WI38 (cell line): ENCODE results near the gene RND2.

Experiments used
- H3K4me3 ChIP-seq: 2 replicates; pipeline ENCODE4 v1.5.1; 2011; ENCODE audit warnings: low read depth, mild to moderate bottlenecking, control low read depth, low read length
- CTCF ChIP-seq: IDR thresholded peaks from 2 replicates; pipeline ENCODE4 v1.5.1; 2012; ENCODE audit warnings: low read depth, mild to moderate bottlenecking, control low read depth, low read length

The RND2 gene

GRCh38 chr17:43025290-43025657 lies 243 bp downstream of the RND2 start:
- peak overlapping the region; percentile 39 for H3K4me3 ChIP-seq
- no peak for TF ChIP-seq CTCF

DNA sequence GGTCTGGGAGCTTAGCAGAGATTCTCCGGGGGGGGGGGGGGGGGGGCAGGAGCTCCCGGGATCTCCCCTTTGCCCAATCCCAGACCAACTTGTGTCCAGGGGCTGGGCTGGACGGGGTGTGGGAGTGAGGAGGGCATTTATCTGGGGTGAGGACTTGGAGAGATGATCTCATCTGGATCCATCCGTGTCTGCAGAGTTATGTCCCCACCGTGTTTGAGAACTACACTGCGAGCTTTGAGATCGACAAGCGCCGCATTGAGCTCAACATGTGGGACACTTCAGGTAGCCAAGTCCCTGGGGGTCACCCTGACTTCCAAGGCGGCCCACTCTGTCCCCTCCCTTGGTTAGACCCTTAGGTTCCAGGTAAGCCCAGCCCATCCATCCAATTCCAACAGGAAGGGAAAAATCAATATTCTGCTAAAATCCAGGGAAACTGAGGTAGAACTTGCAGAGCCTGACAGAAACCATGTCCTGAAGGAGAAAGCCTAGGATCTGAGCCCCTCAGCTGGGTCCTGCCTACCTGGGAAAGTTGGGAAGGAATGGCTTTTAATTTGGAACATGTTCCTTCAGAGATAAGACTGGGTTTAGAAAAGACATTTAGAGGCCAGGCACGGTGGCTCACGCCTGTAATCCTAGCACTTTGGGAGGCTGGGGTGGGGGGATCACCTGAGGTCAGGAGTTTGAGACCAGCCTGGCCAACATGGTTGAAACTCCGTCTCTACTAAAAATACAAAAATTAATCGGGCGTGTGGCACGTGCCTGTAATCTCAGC lies 921 bp downstream of the RND2 start:
- no peak overlapping the region for H3K4me3 ChIP-seq
- no peak for TF ChIP-seq CTCF

GRCh38 chr17:43026595-43026994 lies 1.6 kb downstream of the RND2 start:
- TF ChIP-seq CTCF, result no peak
- no peak overlapping the region for H3K4me3 ChIP-seq

DNA sequence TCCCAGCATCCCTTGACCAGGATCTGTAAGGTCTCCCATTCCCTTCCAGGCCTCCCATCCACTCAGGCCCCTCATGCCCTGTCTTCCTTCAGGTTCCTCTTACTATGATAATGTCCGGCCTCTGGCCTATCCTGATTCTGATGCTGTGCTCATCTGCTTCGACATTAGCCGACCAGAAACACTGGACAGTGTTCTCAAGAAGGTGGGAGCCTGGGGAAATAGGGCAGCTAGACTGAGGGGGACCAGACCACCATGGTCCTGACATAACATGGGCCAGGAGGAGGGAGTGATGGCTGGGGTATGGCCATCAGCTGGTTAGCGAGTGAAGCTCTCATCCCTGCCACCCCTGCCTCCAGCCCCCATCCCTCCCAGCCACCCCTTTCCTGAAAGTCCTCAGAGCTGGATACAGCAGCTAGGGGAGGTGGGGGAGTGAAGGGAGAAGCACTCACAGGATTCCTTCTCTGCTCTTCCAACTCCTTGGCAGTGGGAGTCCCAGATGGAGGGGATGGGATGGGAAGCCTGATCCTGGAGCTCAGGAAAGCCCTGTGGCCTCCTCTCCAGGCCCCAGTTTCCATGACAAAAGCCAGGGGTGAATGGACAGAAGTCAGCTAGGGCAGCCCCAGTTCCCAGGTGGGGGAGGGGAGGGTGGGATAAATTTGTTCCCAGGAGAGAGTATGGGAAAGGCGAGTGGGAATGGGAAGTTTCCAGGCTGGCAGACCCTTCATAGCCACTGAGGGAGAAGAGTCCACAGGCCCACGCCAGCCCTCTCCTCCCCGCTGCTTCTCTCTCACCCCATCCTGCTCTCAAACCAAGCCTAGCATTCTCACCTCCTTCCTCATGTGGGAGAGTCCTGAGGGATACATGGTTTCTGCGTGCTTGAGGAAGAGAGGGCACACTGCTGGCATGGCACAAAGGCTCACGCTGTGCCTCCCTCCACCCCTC lies 2.3 kb downstream of the RND2 start:
- no peak for TF ChIP-seq CTCF
- no peak overlapping the region for H3K4me3 ChIP-seq

GRCh38 chr17:43028221-43028861 lies 3.3 kb downstream of the RND2 start:
- no peak for TF ChIP-seq CTCF
- no peak overlapping the region for H3K4me3 ChIP-seq

- TF ChIP-seq CTCF, result no peak
- no peak overlapping the region for H3K4me3 ChIP-seq
Measured at GRCh38 chr17:43030137-43030767, 5.2 kb downstream of the RND2 start.
